H9 (cell line): ENCODE data around the gene FEN1. TPM values are rescaled to one million over a fixed set of nuclear protein-coding genes. Genes with fewer than 3 reads are reported as not detected.

ENCODE experiments used
- DNase-seq: peaks from one replicate; pipeline ENCODE4 v3.0.0-alpha.2; 2017
- H2AFZ ChIP-seq: one replicate; pipeline ENCODE4 v1.6.1; 2013; ENCODE audit warnings: mild to moderate bottlenecking, low read length, control low read depth, moderate library complexity
- H2AK5ac ChIP-seq: 2 replicates; pipeline ENCODE4 v1.6.1; 2013; ENCODE audit warnings: low read length, control low read depth, mixed read lengths; ENCODE audit not compliant: insufficient read length
- H2BK120ac ChIP-seq: one replicate; pipeline ENCODE4 v1.6.1; 2013; ENCODE audit warnings: low read depth, mild to moderate bottlenecking, low read length, control low read depth, inconsistent platforms; ENCODE audit not compliant: poor library complexity, severe bottlenecking
- H2BK12ac ChIP-seq: 2 replicates; pipeline ENCODE4 v1.6.1; 2013; ENCODE audit warnings: low read length, control low read depth, mixed read lengths, low read depth; ENCODE audit not compliant: insufficient read length
- H2BK15ac ChIP-seq: 2 replicates; pipeline ENCODE4 v1.6.1; 2013; ENCODE audit warnings: low read depth, low read length, control low read depth
- H2BK20ac ChIP-seq: one replicate; pipeline ENCODE4 v1.6.1; 2013; ENCODE audit warnings: low read depth, mild to moderate bottlenecking, low read length, control low read depth, inconsistent platforms; ENCODE audit not compliant: poor library complexity, severe bottlenecking
- H2BK5ac ChIP-seq: 2 replicates; pipeline ENCODE4 v1.6.1; 2013; ENCODE audit warnings: low read length, control low read depth, mixed read lengths; ENCODE audit not compliant: insufficient read length
- H3K14ac ChIP-seq: 2 replicates; pipeline ENCODE4 v1.6.1; 2013; ENCODE audit warnings: low read length, control low read depth; ENCODE audit not compliant: insufficient read depth
- H3K18ac ChIP-seq: 2 replicates; pipeline ENCODE4 v1.6.1; 2013; ENCODE audit warnings: low read depth, mild to moderate bottlenecking, mixed read lengths, low read length, control low read depth; ENCODE audit not compliant: insufficient read length
- H3K23ac ChIP-seq: 2 replicates; pipeline ENCODE4 v1.6.1; 2013; ENCODE audit warnings: low read length, control low read depth, mixed read lengths, low read depth; ENCODE audit not compliant: insufficient read length
- H3K23me2 ChIP-seq: 2 replicates; pipeline ENCODE4 v1.6.1; 2013; ENCODE audit warnings: low read depth, mild to moderate bottlenecking, mixed read lengths, low read length, control low read depth; ENCODE audit not compliant: insufficient read length, poor library complexity, severe bottlenecking
- H3K27ac ChIP-seq: 2 replicates; pipeline ENCODE4 v1.5.1; 2013; ENCODE audit warnings: low read length, control low read depth, mixed read lengths, low read depth; ENCODE audit not compliant: insufficient read length
- H3K27me3 ChIP-seq: 2 replicates; pipeline ENCODE4 v1.6.1; 2013; ENCODE audit warnings: low read length, control low read depth, inconsistent platforms; ENCODE audit not compliant: insufficient read depth
- H3K4ac ChIP-seq: 2 replicates; pipeline ENCODE4 v1.6.1; 2013; ENCODE audit warnings: low read depth, mild to moderate bottlenecking, control low read depth, inconsistent platforms, low read length, moderate library complexity
- H3K4me1 ChIP-seq: 2 replicates; pipeline ENCODE4 v1.6.1; 2013; ENCODE audit warnings: low read length, control low read depth, inconsistent platforms; ENCODE audit not compliant: insufficient read depth
- H3K4me2 ChIP-seq: 2 replicates; pipeline ENCODE4 v1.6.1; 2013; ENCODE audit warnings: low read length, control low read depth, mixed read lengths; ENCODE audit not compliant: insufficient read length, insufficient read depth
- H3K56ac ChIP-seq: 2 replicates; pipeline ENCODE4 v1.6.1; 2013; ENCODE audit warnings: low read depth, mild to moderate bottlenecking, mixed read lengths, low read length, control low read depth; ENCODE audit not compliant: insufficient read length
- H3K79me1 ChIP-seq: 2 replicates; pipeline ENCODE4 v1.6.1; 2013; ENCODE audit warnings: low read depth, mild to moderate bottlenecking, moderate library complexity, low read length, control low read depth, inconsistent platforms; ENCODE audit not compliant: insufficient read depth, poor library complexity, severe bottlenecking
- H3K79me2 ChIP-seq: 2 replicates; pipeline ENCODE4 v1.6.1; 2013; ENCODE audit warnings: low read length, control low read depth, inconsistent platforms; ENCODE audit not compliant: insufficient read depth
- H3K9ac ChIP-seq: 2 replicates; pipeline ENCODE4 v1.6.1; 2013; ENCODE audit warnings: low read length, control low read depth, mixed read lengths; ENCODE audit not compliant: insufficient read length; ENCODE audit errors: extremely low read depth
- H3K9me3 ChIP-seq: one replicate; pipeline ENCODE4 v1.6.1; 2013; ENCODE audit warnings: low read depth, low read length, inconsistent platforms; ENCODE audit not compliant: control insufficient read depth
- H3T11ph ChIP-seq: one replicate; pipeline ENCODE4 v1.6.1; 2013; ENCODE audit warnings: mild to moderate bottlenecking, low read length, control low read depth, inconsistent platforms
- H4K20me1 ChIP-seq: one replicate; pipeline ENCODE4 v1.6.1; 2013; ENCODE audit not compliant: control insufficient read depth, insufficient read length, insufficient read depth
- H4K5ac ChIP-seq: 2 replicates; pipeline ENCODE4 v1.6.1; 2013; ENCODE audit warnings: low read depth, mild to moderate bottlenecking, mixed read lengths, low read length, control low read depth; ENCODE audit not compliant: insufficient read length
- H4K8ac ChIP-seq: replicated peaks from 2 replicates; pipeline ENCODE4 v1.6.1; 2013; ENCODE audit warnings: low read length, control low read depth, mixed read lengths, low read depth; ENCODE audit not compliant: insufficient read length
- H4K91ac ChIP-seq: 2 replicates; pipeline ENCODE4 v1.6.1; 2013; ENCODE audit warnings: low read depth, mild to moderate bottlenecking, moderate library complexity, mixed read lengths, low read length, control low read depth; ENCODE audit not compliant: insufficient read length
- H3K27ac Mint-ChIP-seq, 3 experiments: 2 replicates in 2 of 3; 3 replicates in 1 of 3; pipeline ENCODE4 v1.8.0; 2020 to 2021; ENCODE audit warnings: mixed read lengths in 3 of 3, mild to moderate bottlenecking in 1 of 3, moderate library complexity in 1 of 3
- H3K27me3 Mint-ChIP-seq: 2 replicates; pipeline ENCODE4 v1.8.0; 2021; ENCODE audit warnings: low read depth, mild to moderate bottlenecking, moderate library complexity, mixed read lengths
- H3K36me3 Mint-ChIP-seq, 3 experiments: 2 replicates in 2 of 3; 3 replicates in 1 of 3; pipeline ENCODE4 v1.8.0; 2020 to 2021; ENCODE audit warnings: low read depth in 3 of 3, mixed read lengths in 3 of 3; ENCODE audit not compliant: insufficient read depth in 1 of 3
- H3K4me1 Mint-ChIP-seq, 2 experiments: 2 replicates each; pipeline ENCODE4 v1.8.0; 2020; ENCODE audit warnings: mixed read lengths in 2 of 2
- H3K4me3 Mint-ChIP-seq, 2 experiments: 2 replicates in 1 of 2; 3 replicates in 1 of 2; pipeline ENCODE4 v1.8.0; 2020 to 2021; ENCODE audit warnings: mild to moderate bottlenecking in 2 of 2, mixed read lengths in 2 of 2, moderate library complexity in 1 of 2
- H3K9me3 Mint-ChIP-seq, 2 experiments: 2 replicates in 1 of 2; 3 replicates in 1 of 2; pipeline ENCODE4 v1.8.0; 2020; ENCODE audit warnings: mild to moderate bottlenecking in 2 of 2, mixed read lengths in 2 of 2, moderate library complexity in 1 of 2
- WGBS: extraction: QIAGEN DNeasy Blood & Tissue Kit; methylation state at CpG from one replicate; pipeline ENCODE4 v1.1.7; 2013; ENCODE audit warnings: missing lambda C conversion rate, low lambda C conversion rate, mixed read lengths; ENCODE audit not compliant: insufficient read length; ENCODE audit errors: extremely low coverage; 5-methylcytosine and 5-hydroxymethylcytosine counted together
- total RNA-seq: library from RNA; stranded (reverse); gene quantifications from 2 replicates; pipeline ENCODE4 v1.2.1, GENCODE V29; 2021
- TF ChIP-seq, protein P1 (sequence below): fragments of 200-600 bp; sonication (generic); conservative IDR thresholded peaks from 3 replicates; pipeline ENCODE4 v1.8.0; 2021; ENCODE audit warnings: antibody characterized with exemption, mild to moderate bottlenecking

The FEN1 gene
- total RNA-seq, 1 experiment from 2014 or later: 114 TPM

DNA sequence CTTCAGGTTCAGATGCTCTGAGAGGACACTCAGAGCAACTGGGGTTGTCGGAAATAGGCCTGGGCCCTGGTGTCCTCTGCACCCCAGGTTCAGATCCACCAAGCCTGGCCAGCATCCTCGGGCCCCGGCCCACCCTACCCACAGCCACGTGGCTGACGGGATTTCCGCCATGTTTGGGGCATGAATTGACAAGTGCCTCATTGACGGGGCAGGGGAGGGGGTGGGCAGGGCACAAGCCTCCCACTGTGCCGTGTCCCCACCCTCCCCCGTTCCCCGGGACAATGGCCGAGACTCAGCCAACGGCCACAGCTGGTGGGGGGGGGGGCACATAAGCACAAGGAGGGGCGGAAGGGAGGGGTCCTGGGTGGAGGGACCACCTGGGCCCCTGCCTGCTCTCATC lies 31.8 kb upstream of the FEN1 start:
- Histone ChIP-seq H2AK5ac (no peak overlapping the region), H2BK5ac (no peak overlapping the region), H4K20me1 (no peaks in the 10 kb centered on the region), H2AFZ (no peak overlapping the region), H2BK20ac (no peak overlapping the region), H2BK120ac (no peak overlapping the region), H2BK12ac (no peak overlapping the region), H3K18ac (no peak overlapping the region), H3K4me2 (no peak overlapping the region), H3K56ac (no peak overlapping the region), H3K27ac (no peak overlapping the region), H3K23ac (no peak overlapping the region), H3K9ac (no peak overlapping the region), H3K27me3 (no peaks in the 10 kb centered on the region), H4K5ac (no peak overlapping the region), H3T11ph (no peak overlapping the region), H2BK15ac (no peak overlapping the region), H3K79me1 (no peaks in the 10 kb centered on the region), H3K14ac (peak overlapping the region; percentile 17; the same call in 1 of the 2 replicates), H4K91ac (no peak overlapping the region), H3K4me1 (peaks cover 4% of the 10 kb centered on the region; the same call in 1 of the 2 replicates), H3K79me2 (no peaks in the 10 kb centered on the region), H3K9me3 (no peaks in the 10 kb centered on the region), H4K8ac (no peak overlapping the region), H3K4ac (no peak overlapping the region), H3K23me2 (no peaks in the 10 kb centered on the region)
- no peaks in the 10 kb centered on the region for H3K9me3 Mint-ChIP-seq
- no peaks in the 10 kb centered on the region; the same call in 1 of the 2 replicates for H3K27me3 Mint-ChIP-seq
- H3K27ac Mint-ChIP-seq: no peak overlapping the region
- no peak for DNase-seq
- H3K4me3 Mint-ChIP-seq: no peak overlapping the region
- no CpG with 5 or more reads among the region's 13 CpGs for WGBS
- peaks cover 39 to 55% of the 10 kb centered on the region in 2 experiments for H3K4me1 Mint-ChIP-seq
- no peaks in the 10 kb centered on the region for H3K36me3 Mint-ChIP-seq
- TF ChIP-seq, protein P1, sequence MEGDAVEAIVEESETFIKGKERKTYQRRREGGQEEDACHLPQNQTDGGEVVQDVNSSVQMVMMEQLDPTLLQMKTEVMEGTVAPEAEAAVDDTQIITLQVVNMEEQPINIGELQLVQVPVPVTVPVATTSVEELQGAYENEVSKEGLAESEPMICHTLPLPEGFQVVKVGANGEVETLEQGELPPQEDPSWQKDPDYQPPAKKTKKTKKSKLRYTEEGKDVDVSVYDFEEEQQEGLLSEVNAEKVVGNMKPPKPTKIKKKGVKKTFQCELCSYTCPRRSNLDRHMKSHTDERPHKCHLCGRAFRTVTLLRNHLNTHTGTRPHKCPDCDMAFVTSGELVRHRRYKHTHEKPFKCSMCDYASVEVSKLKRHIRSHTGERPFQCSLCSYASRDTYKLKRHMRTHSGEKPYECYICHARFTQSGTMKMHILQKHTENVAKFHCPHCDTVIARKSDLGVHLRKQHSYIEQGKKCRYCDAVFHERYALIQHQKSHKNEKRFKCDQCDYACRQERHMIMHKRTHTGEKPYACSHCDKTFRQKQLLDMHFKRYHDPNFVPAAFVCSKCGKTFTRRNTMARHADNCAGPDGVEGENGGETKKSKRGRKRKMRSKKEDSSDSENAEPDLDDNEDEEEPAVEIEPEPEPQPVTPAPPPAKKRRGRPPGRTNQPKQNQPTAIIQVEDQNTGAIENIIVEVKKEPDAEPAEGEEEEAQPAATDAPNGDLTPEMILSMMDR: no peak
